Left kidney (tissue), 2 donors: ENCODE results near the gene CGB8. TPM values are rescaled to one million over a fixed set of nuclear protein-coding genes. Genes with fewer than 3 reads are reported as not detected.

Experiments
- DNase-seq: peaks from one replicate; pipeline ENCODE4 v3.0.0-alpha.2; 2013
- polyA plus RNA-seq: library from polyadenylated mRNA; unstranded; fragments of 120-200 nt; gene quantifications from one replicate; pipeline ENCODE4 v1.2.1, GENCODE V29; 2013; ENCODE audit not compliant: insufficient read length

Gene CGB8
- polyA plus RNA-seq, 1 donor: not detected

DNA sequence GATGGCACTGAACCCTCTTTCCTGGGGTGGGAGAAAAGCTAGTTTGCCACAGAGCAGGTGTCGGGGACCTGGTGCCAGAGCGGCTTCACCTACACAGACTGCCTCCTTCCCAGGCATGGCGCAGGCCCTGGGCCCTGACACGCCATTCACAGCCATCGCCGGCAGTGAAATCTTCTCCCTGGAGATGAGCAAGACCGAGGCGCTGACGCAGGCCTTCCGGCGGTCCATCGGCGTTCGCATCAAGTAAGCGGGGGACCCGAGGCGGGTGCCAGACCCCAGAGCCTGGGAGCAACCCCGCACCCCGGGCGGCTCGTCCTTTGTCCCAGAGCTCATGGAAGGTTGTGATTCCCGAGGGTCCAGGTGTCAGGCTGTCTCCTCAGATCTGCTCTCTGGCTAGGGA, 42.0 kb downstream of the CGB8 start:
- DNase-seq: no peak

DNA sequence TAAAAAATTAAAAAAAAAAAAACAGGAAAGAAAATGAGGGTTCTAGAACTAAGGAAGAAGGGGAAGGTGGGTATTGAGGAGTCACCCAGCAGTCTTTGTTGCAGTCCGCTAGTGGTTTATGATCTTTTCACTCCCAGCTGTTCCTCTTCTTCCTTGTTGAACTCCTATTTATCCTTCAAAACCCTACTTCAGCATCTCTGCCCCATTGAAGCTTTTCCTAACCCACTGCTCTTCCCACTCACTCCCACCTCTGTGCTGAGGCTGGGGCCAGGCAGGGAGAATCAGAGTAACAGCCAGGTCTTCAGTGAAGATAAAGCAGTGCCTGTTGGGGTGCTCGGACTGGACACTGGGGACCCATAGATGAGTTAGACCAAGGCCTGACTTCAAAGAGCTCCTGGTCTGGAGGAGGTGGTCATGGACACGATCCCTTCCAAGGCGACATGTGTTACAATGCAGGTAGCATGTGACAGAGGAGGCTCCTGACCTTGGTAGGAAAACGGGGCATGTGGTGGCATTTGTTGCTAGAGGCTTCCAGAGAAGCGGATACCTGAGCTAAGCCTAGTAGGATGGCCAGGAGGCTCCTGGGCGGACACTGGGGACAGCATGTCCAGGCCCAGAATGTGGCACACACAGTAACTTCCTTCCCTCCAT, 43.8 kb downstream of the CGB8 start:
- no peak for DNase-seq

DNA sequence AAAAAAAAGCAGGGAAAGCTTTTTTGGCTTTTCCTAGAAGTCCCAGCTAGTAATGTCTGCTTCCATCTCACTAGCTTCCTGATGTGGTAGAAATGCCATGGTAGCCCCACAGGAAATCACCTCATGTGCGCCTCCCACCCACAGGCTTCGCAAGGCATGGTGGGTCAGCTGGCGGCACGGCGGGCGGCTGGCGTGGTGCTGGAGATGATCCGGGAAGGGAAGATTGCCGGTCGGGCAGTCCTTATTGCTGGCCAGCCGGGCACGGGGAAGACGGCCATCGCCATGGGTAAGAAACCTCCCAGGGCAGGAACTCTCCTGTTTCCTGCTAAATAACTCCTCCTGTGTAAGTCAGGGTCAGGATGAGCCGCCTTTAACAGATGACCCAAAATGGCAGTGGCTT, 44.8 kb downstream of the CGB8 start:
- DNase-seq: no peak

DNA sequence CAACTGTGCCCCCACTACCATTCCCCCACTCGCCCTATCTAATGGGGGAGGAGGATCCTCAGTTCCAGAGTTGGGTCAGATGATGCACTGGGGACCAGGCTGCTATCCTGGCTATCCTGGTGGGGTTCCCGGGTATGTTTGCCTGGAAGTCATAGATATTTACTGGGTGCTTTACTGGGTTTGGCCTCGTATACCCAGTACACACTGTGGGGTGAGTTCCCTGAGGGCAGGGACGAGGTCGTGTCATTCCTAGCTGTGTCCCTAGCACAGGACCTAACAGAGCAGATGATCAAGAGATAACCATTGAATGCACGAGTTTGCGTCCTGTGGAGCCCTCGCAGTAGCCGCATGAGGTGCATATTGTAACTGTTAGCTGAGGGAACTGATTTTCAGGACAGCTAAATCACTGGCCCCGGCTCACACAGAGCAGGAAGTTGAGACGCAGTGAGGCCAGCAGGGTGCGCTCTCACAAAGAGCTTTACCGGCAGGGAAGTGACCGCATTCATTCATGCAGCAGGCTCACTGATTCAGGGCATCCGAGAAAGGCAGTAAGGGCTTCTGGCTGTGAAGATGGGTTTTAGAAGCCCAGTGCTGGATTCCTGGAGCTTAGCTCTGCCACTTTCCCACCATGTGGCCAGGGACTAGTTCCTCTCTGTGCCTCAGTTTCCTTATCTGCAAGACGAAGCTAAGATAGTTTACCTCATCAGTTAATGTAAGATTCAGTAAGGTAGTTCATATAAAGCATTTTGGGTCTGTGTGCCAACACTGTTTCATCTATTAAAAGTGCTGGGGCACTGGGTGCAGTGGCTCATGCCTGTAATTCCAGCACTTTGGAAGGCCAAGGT, 49.2 kb downstream of the CGB8 start:
- DNase-seq: no peak

DNA sequence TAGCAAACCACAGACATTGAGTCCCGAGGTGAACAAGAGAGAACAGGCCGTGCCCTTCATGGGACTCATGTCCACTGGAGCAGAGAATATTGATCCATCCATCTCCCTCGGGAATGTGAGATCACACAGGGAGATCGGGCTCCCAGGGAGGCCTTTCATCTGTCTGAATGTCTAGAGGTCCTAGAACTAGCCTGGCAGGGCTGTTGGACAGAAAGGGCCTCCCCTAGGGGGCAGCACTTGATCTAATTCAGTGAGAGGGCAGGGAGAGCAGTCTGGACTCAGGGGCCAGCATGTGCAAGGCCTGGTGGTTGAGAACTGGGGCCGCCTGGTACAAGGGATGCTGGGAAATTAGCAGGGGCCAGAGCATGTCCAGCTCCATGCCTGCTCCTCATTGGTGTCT, 50.9 kb downstream of the CGB8 start:
- DNase-seq: no peak

Other genes with a start within 250 kb of the CGB8 start
- 39.9 TPM for gene BCAT2, start 238.1 kb downstream of the CGB8 start, polyA plus RNA-seq
- 27.4 TPM for gene HSD17B14, start 212.6 kb downstream of the CGB8 start, polyA plus RNA-seq
- 23.1 TPM for gene PLEKHA4, start 180.5 kb downstream of the CGB8 start, polyA plus RNA-seq
- 33.8 TPM for gene PPP1R15A, start 176.7 kb downstream of the CGB8 start, polyA plus RNA-seq
- 1.6 TPM for gene TULP2, start 150.4 kb downstream of the CGB8 start, polyA plus RNA-seq
- gene NUCB1, start 148.8 kb downstream of the CGB8 start, polyA plus RNA-seq: 238 TPM
- 4.6 TPM for gene DHDH, start 115.4 kb downstream of the CGB8 start, polyA plus RNA-seq
- gene BAX, start 94.2 kb downstream of the CGB8 start, polyA plus RNA-seq: 64.5 TPM
- gene FTL, start 83.8 kb downstream of the CGB8 start, polyA plus RNA-seq: 2,202 TPM
- 52.2 TPM for gene GYS1, start 55.8 kb downstream of the CGB8 start, polyA plus RNA-seq
- gene RUVBL2, start 55.2 kb downstream of the CGB8 start, polyA plus RNA-seq: 80.2 TPM
- gene LHB, start 32.0 kb downstream of the CGB8 start, polyA plus RNA-seq: 0.38 TPM
- not detected for gene CGB3, start 24.8 kb downstream of the CGB8 start, polyA plus RNA-seq
- not detected for gene CGB2, start 17.2 kb downstream of the CGB8 start, polyA plus RNA-seq
- not detected for gene CGB1, start 12.2 kb downstream of the CGB8 start, polyA plus RNA-seq
- gene CGB5, start 5.3 kb downstream of the CGB8 start, polyA plus RNA-seq: not detected
- gene CGB7, start 8.6 kb upstream of the CGB8 start, polyA plus RNA-seq: 0.78 TPM
- gene NTF4, start 15.7 kb upstream of the CGB8 start, polyA plus RNA-seq: 3.1 TPM
- 0.08 TPM for gene KCNA7, start 23.6 kb upstream of the CGB8 start, polyA plus RNA-seq
- gene SNRNP70, start 36.3 kb upstream of the CGB8 start, polyA plus RNA-seq: 354 TPM
- gene LIN7B, start 65.3 kb upstream of the CGB8 start, polyA plus RNA-seq: 5.6 TPM
- 0.20 TPM for gene C19orf73, start 70.0 kb upstream of the CGB8 start, polyA plus RNA-seq
- 3.9 TPM for gene PPFIA3, start 70.4 kb upstream of the CGB8 start, polyA plus RNA-seq
- 22.9 TPM for gene HRC, start 106.3 kb upstream of the CGB8 start, polyA plus RNA-seq
- gene TRPM4, start 108.7 kb upstream of the CGB8 start, polyA plus RNA-seq: 29.4 TPM